ENCODE results near the gene SAYSD1.

GRCh38 chr6:39156801-39157200 lies 41.8 kb upstream of the SAYSD1 start:
- no peak for TF ChIP-seq CTCF (IDR thresholded peaks at IDR 0.05; ENCODE audit: low read depth, low read length)
- TF ChIP-seq EZH2phosphoT487 (IDR thresholded peaks at IDR 0.05; ENCODE audit: low read depth), result no peak
